Endothelial cell of umbilical vein (primary cell): ENCODE measurements around the gene LLGL2. TPM values are rescaled to one million over a fixed set of nuclear protein-coding genes. Genes with fewer than 3 reads are reported as not detected.

Source experiments
- BruUV-seq: library from RNA; stranded (reverse); fragments of 400-500 nt; replicated peaks from 2 replicates; lab custom pipeline; 2021; lab: Mats Ljungman, UMichigan
- CTCF ChIA-PET: fragments of 300-600, 350-600 bp; sonication (Branson Sonifier 250); formaldehyde crosslinking; loops from one replicate; lab custom pipeline; 2021; ENCODE audit warnings: antibody characterized with exemption, inconsistent platforms; lab: Charles Lee
- POLR2A ChIA-PET: fragments of 300-600, 350-600 bp; sonication (Branson Sonifier 250); formaldehyde crosslinking; loops from one replicate; lab custom pipeline; 2021; ENCODE audit warnings: antibody characterized with exemption, inconsistent platforms; lab: Charles Lee
- DNase-seq: peaks from one replicate; pipeline ENCODE4 v3.0.0-alpha.2; 2011; ENCODE audit warnings: low read depth, low spot score
- FAIRE-seq: peaks from 2 replicates; lab custom pipeline; 2011; peaks lifted over from hg19 to GRCh38; lab: Jason Lieb, UNC
- H2AFZ ChIP-seq: 2 replicates; pipeline ENCODE4 v1.6.0; 2012; ENCODE audit warnings: low read depth, low read length, control low read depth, inconsistent platforms
- H3K27ac ChIP-seq: 2 replicates; pipeline ENCODE4 v1.5.1; 2011; ENCODE audit warnings: low read depth, mild to moderate bottlenecking, control low read depth, low read length, moderate library complexity; ENCODE audit not compliant: insufficient read depth
- H3K27me3 ChIP-seq, 2 experiments: 2 replicates each; pipeline versions ENCODE4 v1.6.0 to v1.6.1; 2011; ENCODE audit warnings: low read length in 2 of 2, mixed read lengths in 1 of 2; ENCODE audit not compliant: control insufficient read depth in 2 of 2, insufficient read depth in 2 of 2
- H3K36me3 ChIP-seq, 2 experiments: 2 replicates in 1 of 2; 3 replicates in 1 of 2; pipeline ENCODE4 v1.5.1; 2011; ENCODE audit warnings: low read length in 2 of 2, mild to moderate bottlenecking in 1 of 2, moderate library complexity in 1 of 2; ENCODE audit not compliant: control insufficient read depth in 2 of 2, insufficient read depth in 2 of 2; ENCODE audit errors: extremely low read depth in 1 of 2
- H3K4me1 ChIP-seq: 3 replicates; pipeline ENCODE4 v1.5.1; 2011; ENCODE audit warnings: mild to moderate bottlenecking, low read length; ENCODE audit not compliant: control insufficient read depth, insufficient read depth; ENCODE audit errors: extremely low read depth
- H3K4me2 ChIP-seq: 2 replicates; pipeline ENCODE4 v1.6.1; 2011; ENCODE audit warnings: low read length, control low read depth, mixed read lengths; ENCODE audit not compliant: insufficient read depth
- H3K4me3 ChIP-seq, 3 experiments: fragments of 200-600 bp in 1 of 3; sonication (generic), shearing (Covaris generic) in 1 of 3; replicated peaks in 1 of 3; 2 replicates each; pipeline ENCODE4 v1.5.1; 2011 to 2016; ENCODE audit warnings: control low read depth in 3 of 3, low read length in 3 of 3, mild to moderate bottlenecking in 2 of 3, inconsistent platforms in 1 of 3, low read depth in 1 of 3, moderate library complexity in 1 of 3; ENCODE audit not compliant: insufficient read depth in 1 of 3
- H3K79me2 ChIP-seq: 2 replicates; pipeline ENCODE4 v1.6.0; 2012; ENCODE audit warnings: low read length, inconsistent platforms; ENCODE audit not compliant: control insufficient read depth, insufficient read depth
- H3K9ac ChIP-seq: replicated peaks from 2 replicates; pipeline ENCODE3; 2011; ENCODE audit warnings: low read length, control low read depth; ENCODE audit not compliant: insufficient read depth; ENCODE audit errors: extremely low read depth
- H3K9me1 ChIP-seq: replicated peaks from 3 replicates; pipeline ENCODE4 v1.6.0; 2011; ENCODE audit warnings: mild to moderate bottlenecking, low read length; ENCODE audit not compliant: control insufficient read depth, insufficient read depth; ENCODE audit errors: extremely low read depth
- H3K9me3 ChIP-seq: replicated peaks from 2 replicates; pipeline ENCODE4 v1.5.1; 2012; ENCODE audit warnings: low read length, inconsistent platforms; ENCODE audit not compliant: control insufficient read depth, insufficient read depth
- H4K20me1 ChIP-seq: replicated peaks from 2 replicates; pipeline ENCODE3; 2011; ENCODE audit warnings: mild to moderate bottlenecking, low read length; ENCODE audit not compliant: control insufficient read depth, insufficient read depth; ENCODE audit errors: extremely low read depth
- CTCF ChIP-seq, 2 donors: IDR thresholded peaks; 1 replicate in 1 of 2; 2 replicates in 1 of 2; pipeline ENCODE4 v1.5.1; 2011; ENCODE audit warnings: low read length in 2 of 2, mild to moderate bottlenecking in 2 of 2, moderate library complexity in 2 of 2, control low read depth in 1 of 2, inconsistent platforms in 1 of 2, low read depth in 1 of 2; ENCODE audit not compliant: insufficient read depth in 1 of 2; ENCODE audit errors: extremely low read depth in 1 of 2
- EZH2 ChIP-seq: IDR thresholded peaks from 2 replicates; pipeline ENCODE4 v1.6.1; 2012; ENCODE audit warnings: borderline replicate concordance, low read depth, mild to moderate bottlenecking, moderate library complexity, low read length, inconsistent platforms; ENCODE audit not compliant: severe bottlenecking
- FOS ChIP-seq: IDR thresholded peaks from 2 replicates; pipeline ENCODE4 v1.6.1; 2011; ENCODE audit warnings: mild to moderate bottlenecking, low read length, moderate library complexity, borderline replicate concordance; ENCODE audit not compliant: insufficient read depth
- GATA2 ChIP-seq: IDR thresholded peaks from 2 replicates; pipeline ENCODE4 v1.7.0; 2011; ENCODE audit warnings: low read depth, mild to moderate bottlenecking, moderate library complexity, mixed read lengths, low read length; ENCODE audit not compliant: insufficient read length, insufficient read depth
- JUN ChIP-seq: IDR thresholded peaks from 2 replicates; pipeline ENCODE4 v1.6.1; 2011; ENCODE audit warnings: borderline replicate concordance, low read depth; ENCODE audit not compliant: insufficient read length, insufficient read depth
- MAX ChIP-seq: IDR thresholded peaks from 2 replicates; pipeline ENCODE4 v1.6.1; 2011; ENCODE audit not compliant: insufficient read depth, insufficient read length
- MYC ChIP-seq: IDR thresholded peaks from one replicate; pipeline ENCODE4 v1.6.1; 2011; ENCODE audit warnings: mild to moderate bottlenecking, low read depth, low read length
- POLR2A ChIP-seq: IDR thresholded peaks from 2 replicates; pipeline ENCODE4 v1.6.1; 2012; ENCODE audit warnings: low read depth, mild to moderate bottlenecking, control low read depth, low read length
- POLR2AphosphoS5 ChIP-seq: IDR thresholded peaks from 2 replicates; pipeline ENCODE4 v1.6.1; 2012; ENCODE audit warnings: low read depth, mild to moderate bottlenecking, control low read depth, low read length, moderate library complexity; ENCODE audit not compliant: insufficient read depth
- dilution Hi-C: fragments of 300-500 bp; cut with MboI; formaldehyde crosslinking; loops from one replicate; pipeline ENCODE4 v1.15.0; 2019; ENCODE audit warnings: low sequenced_read_pairs; ENCODE audit not compliant: extremely low pct_ligation_motif_present
- intact Hi-C: fragments of 100-400 bp; cut with micrococcal nuclease; formaldehyde crosslinking; loops from one replicate; pipeline ENCODE4 v1.10.0; 2022
- polyA plus RNA-seq, 4 experiments: library from polyadenylated mRNA; depleted of rRNA in 3 of 4; stranded (reverse) in 3 of 4; unstranded in 1 of 4; fragments of >200 nt; gene quantifications; 2 replicates each; pipeline versions ENCODE4 v1.2.1 to v1.2.3, GENCODE V29; 2011 to 2012; ENCODE audit warnings: missing spikeins in 1 of 4
- total RNA-seq: library from RNA; stranded (reverse); gene quantifications from 2 replicates; pipeline ENCODE4 v1.2.3, GENCODE V29; 2021

The LLGL2 gene
- total and polyA plus RNA-seq, 2 donors (not counting 3 experiments of a cell fraction or from before 2014, with no cell fraction given), result 5.3 to 5.4 TPM

- POLR2A ChIA-PET, result no interaction called here
- DNase-seq (no peak), FAIRE-seq (no peak)
- Histone ChIP-seq H3K4me3 (no peak overlapping the region), H2AFZ (no peak overlapping the region), H3K4me2 (no peak overlapping the region), H3K27ac (no peak overlapping the region), H3K9ac (no peak overlapping the region), H3K27me3 (no peaks in the 10 kb centered on the region), H3K79me2 (no peaks in the 10 kb centered on the region), H3K4me1 (no peaks in the 10 kb centered on the region), H3K36me3 (no peaks in the 10 kb centered on the region), H3K9me1 (no peaks in the 10 kb centered on the region), H4K20me1 (no peaks in the 10 kb centered on the region), H3K9me3 (no peaks in the 10 kb centered on the region)
- CTCF ChIA-PET, result no interaction called here
- intact Hi-C loops, result no loop called here
- dilution Hi-C loops, result no loop called here
- TF ChIP-seq FOS (no peak), JUN (no peak), MAX (no peak), POLR2A (no peak), MYC (no peak), CTCF (IDR thresholded peaks at IDR 0.05; ENCODE audit: extremely low read depth in 1 of 2, insufficient read depth in 1 of 2, low read depth in 1 of 2, low read length in 2 of 2) (no peak), GATA2 (no peak), EZH2 (no peak), POLR2AphosphoS5 (no peak)
- no TSS peak for BruUV-seq
Observed at GRCh38 chr17:75559958-75560533, 34.5 kb downstream of the LLGL2 start.
